ENCODE measurements around the gene RAB30.

Gene RAB30, protein sequence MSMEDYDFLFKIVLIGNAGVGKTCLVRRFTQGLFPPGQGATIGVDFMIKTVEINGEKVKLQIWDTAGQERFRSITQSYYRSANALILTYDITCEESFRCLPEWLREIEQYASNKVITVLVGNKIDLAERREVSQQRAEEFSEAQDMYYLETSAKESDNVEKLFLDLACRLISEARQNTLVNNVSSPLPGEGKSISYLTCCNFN

DNA sequence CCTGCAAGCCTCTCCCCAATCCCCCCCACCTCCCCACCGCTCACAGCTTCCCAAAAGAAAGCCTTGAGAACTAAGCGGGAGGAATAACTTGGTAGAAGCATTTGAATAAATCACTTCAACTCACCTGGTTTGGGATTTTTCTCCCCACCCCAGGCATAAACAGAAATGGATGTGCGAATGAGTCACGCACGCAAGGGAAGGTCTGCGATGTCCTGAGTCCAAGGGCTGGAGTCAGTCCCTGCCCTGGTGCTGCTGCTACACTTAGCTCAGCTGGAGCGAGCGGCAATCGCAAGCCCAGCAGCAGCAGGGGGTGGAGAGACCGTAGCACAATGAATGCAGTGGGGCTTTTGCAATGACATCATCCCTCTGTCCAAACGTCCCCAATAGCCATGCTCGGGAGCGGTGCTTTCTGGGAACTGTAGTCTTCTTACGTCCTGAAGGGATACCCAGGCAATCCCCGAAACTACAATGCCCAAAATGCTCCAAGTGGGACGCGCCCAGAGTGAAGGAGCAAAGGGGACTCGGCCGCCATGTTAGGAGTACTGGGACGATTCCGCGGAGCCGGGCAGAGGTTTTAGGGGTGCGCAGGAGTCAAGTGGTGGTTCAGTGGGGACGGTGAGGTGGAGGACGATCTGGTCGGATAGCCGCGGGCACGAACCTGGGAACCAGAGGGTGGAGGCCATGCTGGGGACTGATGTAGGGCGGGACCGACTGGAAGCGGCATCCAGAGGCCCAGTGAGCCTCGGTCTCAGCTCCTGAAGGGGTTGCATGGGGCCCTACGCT, at the start of gene RAB30:
Gene RAB30 (minus strand): TSS at position 331 of the 783 bp plus-strand sequence. CDS start 74,581 bp downstream, outside the sequence.
- no peak for TF ChIP-seq JUND (IDR thresholded peaks at IDR 0.05; ENCODE audit: low read depth)
- in situ Hi-C loops (cut with HindIII; ENCODE audit: low pct_unique_long_range_greater_than_20kb, low sequenced_read_pairs): no loop called here
- DNase-seq (ENCODE audit: low read depth in 1 of 2, low spot score in 1 of 2): peak; percentile 95 to 100

DNA sequence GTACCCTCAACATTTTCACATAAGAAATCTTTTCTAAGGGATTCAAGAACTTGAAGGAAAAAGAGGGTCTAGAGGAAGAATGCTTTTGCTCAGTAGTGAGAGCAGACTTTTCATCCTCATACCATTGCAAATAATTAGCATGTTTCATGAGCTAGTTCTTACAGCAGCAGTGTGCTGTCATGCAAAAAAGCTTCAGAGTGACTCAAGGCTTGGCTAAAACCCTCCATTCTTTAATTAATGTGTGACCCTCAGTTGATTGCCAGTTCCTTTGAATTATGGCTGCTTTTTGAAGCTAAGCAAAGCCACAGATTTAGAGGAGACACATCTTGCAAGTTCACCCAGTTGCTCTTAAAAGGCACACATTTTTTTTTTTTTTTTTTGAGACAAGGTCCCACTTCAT, 48.6 kb upstream of the RAB30 start:
- in situ Hi-C loops (cut with HindIII; ENCODE audit: low pct_unique_long_range_greater_than_20kb, low sequenced_read_pairs): no loop called here
- no peak for TF ChIP-seq JUND (IDR thresholded peaks at IDR 0.05; ENCODE audit: low read depth)
- DNase-seq (ENCODE audit: low read depth in 1 of 2, low spot score in 1 of 2): no peak

DNA sequence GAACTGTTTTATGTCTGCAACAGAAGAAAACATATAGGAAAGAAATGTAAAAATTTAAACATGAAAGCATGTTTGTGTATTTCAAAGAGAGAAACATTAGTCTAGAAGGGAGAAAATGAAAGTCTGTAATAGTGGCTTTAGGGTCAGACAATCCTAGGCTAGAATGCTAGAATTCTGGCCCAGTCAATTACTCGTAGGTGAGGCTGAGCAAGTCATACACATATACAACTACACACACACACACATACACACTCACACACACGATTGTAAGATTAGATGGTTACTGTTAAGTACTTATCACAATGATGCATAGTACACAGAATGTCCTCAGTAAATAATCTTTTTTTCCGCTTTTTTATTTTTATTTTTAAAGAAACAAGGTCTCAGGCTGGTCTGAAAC, 47.5 kb upstream of the RAB30 start:
- no peak for TF ChIP-seq JUND (IDR thresholded peaks at IDR 0.05; ENCODE audit: low read depth)
- DNase-seq (ENCODE audit: low read depth in 1 of 2, low spot score in 1 of 2): no peak
- in situ Hi-C loops (cut with HindIII; ENCODE audit: low pct_unique_long_range_greater_than_20kb, low sequenced_read_pairs): no loop called here

DNA sequence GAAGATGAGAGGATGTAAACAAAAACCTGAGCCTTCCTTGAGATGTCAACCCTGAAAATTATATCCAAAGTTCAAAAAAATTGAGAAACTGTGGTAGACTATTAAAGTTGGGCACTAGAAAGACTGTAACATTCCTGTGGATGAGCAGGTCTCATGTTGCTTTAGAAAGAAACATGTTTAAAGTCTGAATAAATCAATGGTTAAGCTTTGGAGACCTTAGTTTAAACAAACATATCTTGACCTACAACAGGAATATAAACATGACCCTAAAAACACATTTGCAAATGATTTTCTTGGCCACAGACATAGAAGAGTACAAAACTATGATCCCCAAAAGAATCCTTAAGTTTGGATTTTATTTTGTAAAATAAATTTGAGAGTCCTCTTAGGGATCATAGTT, 47.1 kb upstream of the RAB30 start:
- TF ChIP-seq JUND (IDR thresholded peaks at IDR 0.05; ENCODE audit: low read depth): no peak
- DNase-seq (ENCODE audit: low read depth in 1 of 2, low spot score in 1 of 2): no peak
- in situ Hi-C loops (cut with HindIII; ENCODE audit: low pct_unique_long_range_greater_than_20kb, low sequenced_read_pairs): no loop called here

DNA sequence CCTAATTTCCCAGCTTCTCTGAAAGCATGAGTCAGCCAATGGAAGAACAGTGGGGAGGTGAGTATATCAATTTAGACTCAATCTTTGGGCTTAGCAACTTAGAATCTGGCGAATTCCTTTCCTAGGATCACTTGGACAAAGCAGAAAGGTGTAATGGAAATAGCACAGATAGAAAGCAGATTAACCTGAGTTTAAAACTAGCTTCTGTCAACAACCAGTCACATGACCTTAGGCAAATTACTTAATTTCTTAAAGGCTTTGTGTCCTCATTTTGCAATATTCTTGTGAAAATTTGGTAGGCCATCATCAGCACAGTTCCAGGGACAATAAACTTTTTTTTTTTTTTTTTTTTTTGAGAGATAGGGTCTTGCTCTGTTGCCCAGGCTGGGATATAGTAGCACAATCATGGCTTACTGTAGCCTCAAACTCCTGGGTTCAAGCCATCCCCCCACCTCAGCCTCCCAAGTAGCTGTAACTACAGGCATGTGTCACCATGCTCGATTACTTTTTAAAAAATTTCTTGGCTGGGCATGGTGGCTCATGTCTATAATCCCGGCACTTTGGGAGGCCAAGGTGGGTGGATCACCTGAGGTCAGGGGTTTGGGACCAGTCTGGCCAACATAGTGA, 44.4 kb upstream of the RAB30 start:
- no peak for TF ChIP-seq JUND (IDR thresholded peaks at IDR 0.05; ENCODE audit: low read depth)
- no peak for DNase-seq (ENCODE audit: low read depth in 1 of 2, low spot score in 1 of 2)
- in situ Hi-C loops (cut with HindIII; ENCODE audit: low pct_unique_long_range_greater_than_20kb, low sequenced_read_pairs): no loop called here

DNA sequence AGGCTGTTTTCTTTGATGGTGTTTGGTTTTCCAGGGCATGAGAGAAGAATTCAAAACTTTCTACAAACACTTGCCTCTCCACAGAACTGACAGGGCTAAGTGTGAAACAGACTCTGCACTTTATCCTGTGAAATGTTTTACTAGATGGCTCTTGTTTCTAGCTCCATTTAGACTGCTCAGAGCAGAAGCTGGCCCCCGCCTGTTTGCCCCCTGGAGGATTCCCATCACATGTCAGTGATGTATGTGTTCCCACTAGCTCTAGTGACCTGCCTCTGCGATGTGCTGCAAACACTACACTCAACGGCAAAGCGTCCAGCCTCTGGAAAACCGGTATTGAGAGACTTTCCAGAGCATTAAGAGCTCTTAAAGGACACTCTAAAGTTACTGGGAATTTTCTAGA, 43.9 kb upstream of the RAB30 start:
- TF ChIP-seq JUND (IDR thresholded peaks at IDR 0.05; ENCODE audit: low read depth): no peak
- no peak for DNase-seq (ENCODE audit: low read depth in 1 of 2, low spot score in 1 of 2)
- in situ Hi-C loops (cut with HindIII; ENCODE audit: low pct_unique_long_range_greater_than_20kb, low sequenced_read_pairs): no loop called here

DNA sequence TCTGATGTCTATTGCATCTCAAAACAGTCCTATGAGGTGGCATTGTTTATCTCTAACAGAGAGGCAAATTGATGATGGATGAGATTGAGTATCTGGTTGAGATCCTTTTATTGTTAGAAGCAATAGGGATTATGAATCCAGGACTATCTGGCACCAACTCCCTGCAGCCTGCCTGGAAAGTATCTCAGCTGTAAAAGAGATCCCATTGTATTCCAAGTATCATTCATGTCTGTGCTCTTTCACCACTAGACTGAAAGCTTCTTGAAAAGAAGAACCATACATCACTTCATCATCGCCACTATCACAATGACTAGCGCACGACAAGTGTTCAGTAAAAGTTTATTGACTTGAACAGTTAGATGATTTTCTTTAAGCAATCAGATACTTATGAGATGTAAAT, 43.3 kb upstream of the RAB30 start:
- DNase-seq (ENCODE audit: low read depth in 1 of 2, low spot score in 1 of 2): no peak
- TF ChIP-seq JUND (IDR thresholded peaks at IDR 0.05; ENCODE audit: low read depth): no peak
- in situ Hi-C loops (cut with HindIII; ENCODE audit: low pct_unique_long_range_greater_than_20kb, low sequenced_read_pairs): no loop called here

DNA sequence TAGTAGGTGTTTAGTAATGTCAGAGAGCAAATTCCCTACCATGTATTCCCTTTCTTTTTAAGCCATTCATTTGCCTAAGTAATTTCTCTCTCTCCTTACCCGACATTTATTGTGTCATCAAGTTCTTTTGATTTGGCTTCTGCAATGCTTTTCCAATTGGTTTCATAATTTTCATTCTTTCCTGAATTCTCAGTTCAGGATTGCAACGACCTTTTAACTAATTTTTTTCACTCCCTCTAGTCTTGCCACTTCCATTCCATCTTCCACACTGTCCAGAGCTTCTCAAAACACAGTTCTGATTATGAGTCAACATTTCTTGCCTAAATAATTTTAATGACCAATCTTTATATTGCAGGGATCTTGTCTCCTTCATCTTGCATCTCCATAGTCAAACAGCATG, 41.2 kb upstream of the RAB30 start:
- no peak for TF ChIP-seq JUND (IDR thresholded peaks at IDR 0.05; ENCODE audit: low read depth)

DNA sequence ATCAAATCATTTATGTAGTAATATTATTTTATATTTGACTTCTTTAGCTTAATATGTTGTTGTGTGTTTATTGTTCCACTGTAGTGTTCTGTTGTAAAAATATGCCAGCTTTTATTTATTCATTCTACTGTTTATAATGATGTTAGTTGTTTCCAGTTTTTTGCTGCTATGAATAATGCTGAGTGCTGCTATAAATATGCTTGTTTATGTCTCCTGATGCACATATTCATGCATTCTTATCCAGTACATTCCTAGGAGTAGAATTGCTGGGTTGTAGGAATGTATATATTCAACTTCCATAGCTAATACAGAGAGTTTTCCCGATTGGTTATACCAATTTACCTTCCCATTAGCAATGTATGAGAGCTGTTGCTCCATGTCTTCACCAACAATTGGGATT, 33.5 kb upstream of the RAB30 start:
- TF ChIP-seq JUND (IDR thresholded peaks at IDR 0.05; ENCODE audit: low read depth): no peak
- no peak for DNase-seq (ENCODE audit: low read depth in 1 of 2, low spot score in 1 of 2)
- in situ Hi-C loops (cut with HindIII; ENCODE audit: low pct_unique_long_range_greater_than_20kb, low sequenced_read_pairs): no loop called here

More for the DNA sequence above, 41.2 kb upstream of the RAB30 start:
- DNase-seq (ENCODE audit: low read depth in 1 of 2, low spot score in 1 of 2): no peak
- in situ Hi-C loops (cut with HindIII; ENCODE audit: low pct_unique_long_range_greater_than_20kb, low sequenced_read_pairs): no loop called here

DNA sequence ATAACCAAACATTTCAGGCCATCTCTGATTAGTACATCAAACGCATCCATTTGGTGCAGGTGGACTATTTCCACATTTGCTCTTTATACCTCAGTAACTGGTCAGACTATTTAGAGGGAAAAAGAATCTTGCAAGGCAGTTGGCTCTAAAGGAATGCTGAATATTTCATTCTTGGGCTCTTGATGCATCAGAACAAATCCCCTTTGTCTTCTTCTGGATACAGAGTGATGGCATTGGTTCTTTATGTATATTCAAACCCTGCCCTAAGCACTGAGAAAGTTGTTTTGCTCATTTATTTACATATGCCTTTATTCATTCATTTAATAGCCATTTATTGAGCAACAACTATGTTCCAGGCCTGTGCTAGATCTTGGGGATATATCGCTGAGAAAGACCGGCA, 31.1 kb upstream of the RAB30 start:
- TF ChIP-seq JUND (IDR thresholded peaks at IDR 0.05; ENCODE audit: low read depth): no peak
- in situ Hi-C loops (cut with HindIII; ENCODE audit: low pct_unique_long_range_greater_than_20kb, low sequenced_read_pairs): no loop called here
- DNase-seq (ENCODE audit: low read depth in 1 of 2, low spot score in 1 of 2): no peak

DNA sequence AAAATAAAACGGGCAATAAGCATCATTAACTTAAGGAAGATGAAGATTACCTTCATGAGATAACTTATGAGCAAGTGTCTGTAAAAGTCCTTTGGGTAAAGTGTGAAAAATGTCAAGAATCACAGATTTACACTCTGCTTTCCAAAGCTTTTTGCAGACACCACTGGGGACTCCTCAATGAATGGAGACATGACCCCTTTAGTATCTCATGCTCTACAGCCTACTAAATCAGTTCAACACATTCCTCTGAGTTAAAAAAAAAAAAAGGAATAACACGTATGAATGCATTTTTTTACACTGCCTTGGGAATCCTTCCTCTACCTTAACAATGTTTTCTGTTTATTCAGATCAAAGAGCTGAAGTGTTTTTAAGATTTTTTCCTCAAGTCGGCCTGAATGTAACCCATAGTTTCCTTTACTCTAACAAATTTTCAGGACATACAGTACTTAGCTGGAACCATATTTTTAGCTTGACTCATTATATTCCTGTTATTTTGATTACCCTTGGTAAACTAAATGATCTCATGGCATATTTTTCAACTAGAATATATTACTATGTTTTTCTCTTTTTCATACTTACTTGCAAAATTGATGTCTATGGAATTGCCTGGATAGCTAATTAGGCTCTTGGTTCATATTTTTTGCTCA, 25.9 kb upstream of the RAB30 start:
- no peak for TF ChIP-seq JUND (IDR thresholded peaks at IDR 0.05; ENCODE audit: low read depth)
- in situ Hi-C loops (cut with HindIII; ENCODE audit: low pct_unique_long_range_greater_than_20kb, low sequenced_read_pairs): no loop called here
- no peak for DNase-seq (ENCODE audit: low read depth in 1 of 2, low spot score in 1 of 2)

DNA sequence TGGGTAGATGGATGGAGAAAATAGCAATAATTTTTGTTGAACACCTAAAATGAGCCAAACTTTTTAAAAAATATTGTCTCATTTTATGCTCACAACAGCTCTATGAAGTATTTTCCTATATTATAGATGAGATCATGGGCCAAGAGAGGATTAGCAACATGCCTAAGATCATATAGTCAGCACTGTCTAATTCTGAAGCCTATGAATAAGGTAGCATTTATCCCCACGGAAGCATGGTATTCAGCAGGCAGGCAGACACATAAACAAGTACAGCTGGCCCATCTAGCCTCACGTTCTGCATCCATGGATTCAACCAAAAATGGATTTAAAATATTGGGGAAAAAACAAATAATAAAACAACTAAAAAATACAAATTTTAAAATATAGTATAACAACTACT, 21.9 kb upstream of the RAB30 start:
- no peak for TF ChIP-seq JUND (IDR thresholded peaks at IDR 0.05; ENCODE audit: low read depth)
- DNase-seq (ENCODE audit: low read depth in 1 of 2, low spot score in 1 of 2): no peak
- in situ Hi-C loops (cut with HindIII; ENCODE audit: low pct_unique_long_range_greater_than_20kb, low sequenced_read_pairs): no loop called here
